ENCODE data around the gene TRIM71.
"Not testable (repeated sequence)": the region's sequence is repeated elsewhere in the genome, so short reads cannot be mapped to it uniquely, and the experiment has no call there.

The TRIM71 gene

GRCh38 chr3:32940726-32941125 is 122.9 kb downstream of the TRIM71 start:
- TF ChIP-seq, protein P1, sequence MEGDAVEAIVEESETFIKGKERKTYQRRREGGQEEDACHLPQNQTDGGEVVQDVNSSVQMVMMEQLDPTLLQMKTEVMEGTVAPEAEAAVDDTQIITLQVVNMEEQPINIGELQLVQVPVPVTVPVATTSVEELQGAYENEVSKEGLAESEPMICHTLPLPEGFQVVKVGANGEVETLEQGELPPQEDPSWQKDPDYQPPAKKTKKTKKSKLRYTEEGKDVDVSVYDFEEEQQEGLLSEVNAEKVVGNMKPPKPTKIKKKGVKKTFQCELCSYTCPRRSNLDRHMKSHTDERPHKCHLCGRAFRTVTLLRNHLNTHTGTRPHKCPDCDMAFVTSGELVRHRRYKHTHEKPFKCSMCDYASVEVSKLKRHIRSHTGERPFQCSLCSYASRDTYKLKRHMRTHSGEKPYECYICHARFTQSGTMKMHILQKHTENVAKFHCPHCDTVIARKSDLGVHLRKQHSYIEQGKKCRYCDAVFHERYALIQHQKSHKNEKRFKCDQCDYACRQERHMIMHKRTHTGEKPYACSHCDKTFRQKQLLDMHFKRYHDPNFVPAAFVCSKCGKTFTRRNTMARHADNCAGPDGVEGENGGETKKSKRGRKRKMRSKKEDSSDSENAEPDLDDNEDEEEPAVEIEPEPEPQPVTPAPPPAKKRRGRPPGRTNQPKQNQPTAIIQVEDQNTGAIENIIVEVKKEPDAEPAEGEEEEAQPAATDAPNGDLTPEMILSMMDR (IDR thresholded peaks at IDR 0.05; ENCODE audit: low read depth, low read length), result no peak
- DNase-seq (ENCODE audit: extremely low read depth, low read depth), result no peak

GRCh38 chr3:32945136-32945535 is 127.3 kb downstream of the TRIM71 start:
- DNase-seq (ENCODE audit: extremely low read depth, low read depth), result no peak
- TF ChIP-seq, protein P1 (IDR thresholded peaks at IDR 0.05; ENCODE audit: low read depth, low read length), result no peak

DNA sequence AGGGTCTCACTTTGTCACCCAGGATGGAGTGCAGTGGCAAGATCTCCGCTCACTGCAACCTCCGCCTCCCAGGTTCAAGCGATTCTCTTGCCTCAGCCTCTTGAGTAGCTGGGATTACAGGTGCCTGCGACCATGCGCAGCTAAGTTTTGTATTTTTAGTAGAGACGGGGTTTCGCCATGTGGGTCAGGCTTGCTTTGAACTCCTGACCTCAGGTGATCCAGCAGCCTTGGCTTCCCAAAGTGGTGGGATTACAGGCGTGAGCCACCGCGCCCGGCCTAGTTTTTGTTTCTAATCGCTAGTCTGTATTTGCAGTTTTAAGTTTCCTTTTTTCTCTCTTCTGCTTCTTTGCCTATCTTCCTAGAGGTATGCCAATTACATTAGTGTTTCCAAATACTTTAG is 127.8 kb downstream of the TRIM71 start:
- DNase-seq (ENCODE audit: extremely low read depth, low read depth), result not testable (repeated sequence)

DNA sequence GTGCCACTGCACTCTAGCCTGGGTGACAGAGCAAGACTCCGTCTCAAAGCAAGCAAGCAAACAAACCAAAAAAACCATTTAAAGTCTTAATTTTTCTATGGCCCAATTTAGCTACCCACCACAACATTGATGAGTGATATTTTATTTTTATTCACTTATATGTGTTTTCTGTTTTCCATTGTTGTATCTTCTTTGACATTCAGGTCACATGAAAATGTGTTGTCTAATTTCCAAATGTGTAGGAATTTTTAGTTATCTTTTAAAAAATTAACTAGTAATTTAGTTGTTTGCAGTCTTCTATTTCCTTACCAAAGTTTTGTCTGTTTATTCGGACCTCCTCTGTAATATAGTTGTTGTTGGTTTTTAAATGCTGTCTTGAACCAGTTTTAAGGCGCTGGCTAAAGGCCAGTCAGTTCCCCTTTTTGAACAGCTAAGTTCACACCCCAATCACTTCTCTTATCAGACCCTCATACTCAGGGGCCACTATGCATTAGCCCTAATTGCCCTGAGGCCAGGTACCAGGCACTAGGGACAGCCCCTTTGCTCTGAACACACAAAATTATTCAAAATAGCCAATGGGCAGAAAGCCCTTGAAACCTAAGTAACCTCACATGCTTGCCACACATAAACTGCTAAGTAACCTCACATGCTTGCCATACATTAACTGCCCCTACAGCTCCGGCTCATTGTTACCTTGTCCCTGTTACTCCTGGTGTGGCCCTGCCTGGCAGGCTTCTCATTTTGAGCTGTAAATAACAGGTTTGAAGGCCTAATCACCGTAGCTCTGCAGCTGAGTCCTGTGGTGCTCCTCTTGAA is 129.4 kb downstream of the TRIM71 start:
- DNase-seq (ENCODE audit: extremely low read depth, low read depth), result no peak
- TF ChIP-seq, protein P1 (IDR thresholded peaks at IDR 0.05; ENCODE audit: low read depth, low read length), result no peak
